ENCODE results near the gene PRUNE2. TPM values are rescaled to one million over a fixed set of nuclear protein-coding genes. Genes with fewer than 3 reads are reported as not detected.
A peak's percentile ranks its signal among the peaks of the same experiment; 100 is the strongest.
"Not testable (repeated sequence)": the region's sequence is repeated elsewhere in the genome, so short reads cannot be mapped to it uniquely, and the experiment has no call there.

PRUNE2 gene, protein sequence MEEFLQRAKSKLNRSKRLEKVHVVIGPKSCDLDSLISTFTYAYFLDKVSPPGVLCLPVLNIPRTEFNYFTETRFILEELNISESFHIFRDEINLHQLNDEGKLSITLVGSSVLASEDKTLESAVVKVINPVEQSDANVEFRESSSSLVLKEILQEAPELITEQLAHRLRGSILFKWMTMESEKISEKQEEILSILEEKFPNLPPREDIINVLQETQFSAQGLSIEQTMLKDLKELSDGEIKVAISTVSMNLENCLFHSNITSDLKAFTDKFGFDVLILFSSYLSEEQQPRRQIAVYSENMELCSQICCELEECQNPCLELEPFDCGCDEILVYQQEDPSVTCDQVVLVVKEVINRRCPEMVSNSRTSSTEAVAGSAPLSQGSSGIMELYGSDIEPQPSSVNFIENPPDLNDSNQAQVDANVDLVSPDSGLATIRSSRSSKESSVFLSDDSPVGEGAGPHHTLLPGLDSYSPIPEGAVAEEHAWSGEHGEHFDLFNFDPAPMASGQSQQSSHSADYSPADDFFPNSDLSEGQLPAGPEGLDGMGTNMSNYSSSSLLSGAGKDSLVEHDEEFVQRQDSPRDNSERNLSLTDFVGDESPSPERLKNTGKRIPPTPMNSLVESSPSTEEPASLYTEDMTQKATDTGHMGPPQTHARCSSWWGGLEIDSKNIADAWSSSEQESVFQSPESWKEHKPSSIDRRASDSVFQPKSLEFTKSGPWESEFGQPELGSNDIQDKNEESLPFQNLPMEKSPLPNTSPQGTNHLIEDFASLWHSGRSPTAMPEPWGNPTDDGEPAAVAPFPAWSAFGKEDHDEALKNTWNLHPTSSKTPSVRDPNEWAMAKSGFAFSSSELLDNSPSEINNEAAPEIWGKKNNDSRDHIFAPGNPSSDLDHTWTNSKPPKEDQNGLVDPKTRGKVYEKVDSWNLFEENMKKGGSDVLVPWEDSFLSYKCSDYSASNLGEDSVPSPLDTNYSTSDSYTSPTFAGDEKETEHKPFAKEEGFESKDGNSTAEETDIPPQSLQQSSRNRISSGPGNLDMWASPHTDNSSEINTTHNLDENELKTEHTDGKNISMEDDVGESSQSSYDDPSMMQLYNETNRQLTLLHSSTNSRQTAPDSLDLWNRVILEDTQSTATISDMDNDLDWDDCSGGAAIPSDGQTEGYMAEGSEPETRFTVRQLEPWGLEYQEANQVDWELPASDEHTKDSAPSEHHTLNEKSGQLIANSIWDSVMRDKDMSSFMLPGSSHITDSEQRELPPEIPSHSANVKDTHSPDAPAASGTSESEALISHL (N-terminal part only)
- 55.3 TPM for total RNA-seq

DNA sequence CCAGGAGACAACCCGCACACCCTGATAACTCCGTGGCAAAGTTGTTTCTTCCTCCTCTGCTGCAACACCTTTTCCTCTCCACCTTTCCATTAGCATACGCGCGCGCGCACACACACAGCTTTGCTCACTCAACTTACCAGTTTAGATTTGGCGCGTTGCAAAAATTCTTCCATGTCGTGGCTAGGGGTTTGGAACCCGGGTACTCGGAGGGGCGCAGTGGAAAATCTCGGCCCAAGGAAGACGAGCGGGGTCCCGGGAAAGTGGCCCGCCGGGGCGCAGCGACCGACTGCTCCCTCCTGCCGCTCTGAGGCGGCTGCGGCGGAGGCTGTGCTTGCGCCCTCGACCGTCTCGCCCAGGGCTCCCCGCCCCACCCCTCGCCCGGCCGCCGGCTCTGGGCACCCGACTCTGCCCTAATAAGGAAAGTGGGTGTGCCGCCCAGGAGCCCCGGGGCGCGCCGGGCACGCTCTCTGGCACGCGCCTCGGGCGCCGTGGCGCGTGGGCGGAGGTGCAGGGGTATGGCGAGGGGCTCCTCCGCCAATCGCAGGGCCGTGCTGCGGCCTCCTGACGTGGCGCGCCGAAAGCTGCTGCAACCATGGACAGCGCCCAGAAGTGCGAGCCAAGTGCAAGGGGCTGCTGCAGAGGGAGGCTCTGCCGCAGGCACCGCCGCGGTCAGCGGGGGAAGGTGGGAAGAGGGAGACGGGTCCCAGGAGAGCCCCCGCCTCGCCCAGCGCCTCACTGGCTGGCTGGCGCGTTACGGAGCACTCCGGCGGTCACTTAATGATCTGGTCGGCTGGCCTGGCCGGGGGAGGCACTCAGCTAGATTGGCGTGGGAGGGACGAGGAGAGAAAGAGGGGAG is at the start of gene PRUNE2:
Gene PRUNE2 (minus strand): TSS at position 324 of the 856 bp plus-strand sequence. CDS start 151 bp downstream, at position 173.
- ATAC-seq = peak; percentile 88
- peak; percentile 62 for DNase-seq (ENCODE audit: low spot score)
- intact Hi-C loops (cut with DNase I) = no loop called here

DNA sequence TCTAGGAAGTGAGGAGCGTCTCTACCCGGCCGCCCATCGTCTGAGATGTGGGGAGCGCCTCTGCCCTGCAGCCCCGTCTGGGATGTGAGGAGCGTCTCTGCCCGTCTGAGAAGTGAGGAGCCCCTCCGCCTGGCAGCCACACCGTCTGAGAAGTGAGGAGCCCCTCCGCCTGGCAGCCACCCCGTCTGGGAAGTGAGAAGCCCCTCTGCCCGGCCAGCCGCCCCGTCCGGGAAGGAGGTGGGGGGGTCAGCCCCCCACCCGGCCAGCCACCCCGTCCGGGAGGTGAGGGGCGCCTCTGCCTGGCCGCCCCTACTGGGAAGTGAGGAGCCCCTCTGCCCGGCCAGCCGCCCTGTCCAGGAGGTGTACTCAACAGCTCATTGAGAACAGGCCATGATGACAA is 49.5 kb upstream of the PRUNE2 start:
- ATAC-seq; DNase-seq (ENCODE audit: low spot score); intact Hi-C loops (cut with DNase I): not testable (repeated sequence)

DNA sequence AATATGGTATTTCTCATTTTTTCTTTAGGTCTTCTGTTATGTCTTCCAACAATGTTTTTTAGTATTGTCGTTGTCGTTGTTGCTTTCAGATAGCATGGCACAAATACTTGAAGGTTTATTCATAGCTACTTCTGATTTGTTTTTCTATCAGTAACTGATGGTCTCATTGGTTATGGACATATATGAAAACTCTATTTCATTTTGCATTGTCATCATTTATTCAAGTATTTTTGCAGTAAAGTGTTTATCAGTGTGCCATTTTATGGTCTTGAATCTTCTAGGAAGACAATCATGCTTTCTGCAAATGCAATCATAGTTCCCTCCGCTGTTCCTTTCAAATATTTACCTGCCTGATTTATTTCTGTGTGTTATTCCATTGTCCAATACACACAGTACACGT is 44.0 kb upstream of the PRUNE2 start:
- intact Hi-C loops (cut with DNase I) = no loop called here
- ATAC-seq = no peak
- DNase-seq (ENCODE audit: low spot score) = no peak

DNA sequence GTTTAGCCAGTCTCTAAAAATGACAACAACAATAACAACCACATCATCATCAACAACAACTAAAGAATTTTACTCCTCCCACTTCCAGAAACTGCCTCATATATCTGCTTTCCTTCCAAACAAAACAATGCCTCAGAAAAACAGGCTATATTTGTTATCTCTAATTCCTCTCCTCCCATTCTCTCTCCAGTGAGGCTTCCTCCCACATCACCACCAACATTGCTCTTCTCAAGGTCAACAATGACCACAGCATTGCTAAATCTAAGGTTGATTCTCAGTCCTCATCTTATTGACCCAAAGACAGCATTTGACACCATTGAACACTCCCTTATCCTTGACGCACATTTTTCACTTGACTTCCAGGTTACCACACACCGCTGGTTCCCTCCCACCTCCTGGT is 38.1 kb upstream of the PRUNE2 start:
- DNase-seq (ENCODE audit: low spot score) = no peak
- intact Hi-C loops (cut with DNase I) = no loop called here
- no peak for ATAC-seq

DNA sequence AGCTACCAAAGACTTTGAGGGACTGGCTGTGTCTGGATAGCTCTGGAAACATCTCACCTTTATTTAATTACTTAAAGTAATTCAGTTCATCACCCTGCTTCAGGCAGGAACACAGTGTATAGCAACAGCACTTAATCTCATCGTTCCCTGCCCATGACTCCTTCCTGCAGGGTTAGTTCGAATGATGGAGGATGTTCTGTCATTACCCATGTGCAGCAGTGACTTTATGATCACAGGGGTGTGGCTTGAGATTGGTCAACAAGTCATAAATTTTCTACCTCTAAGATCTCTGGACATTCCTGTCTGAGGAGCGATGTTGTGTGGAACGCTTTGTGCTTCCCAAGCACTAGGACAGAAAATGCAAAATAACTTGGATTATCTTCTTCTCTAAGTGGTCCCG is 37.1 kb upstream of the PRUNE2 start:
- intact Hi-C loops (cut with DNase I) = no loop called here
- ATAC-seq (no peak), DNase-seq (ENCODE audit: low spot score) (no peak)

DNA sequence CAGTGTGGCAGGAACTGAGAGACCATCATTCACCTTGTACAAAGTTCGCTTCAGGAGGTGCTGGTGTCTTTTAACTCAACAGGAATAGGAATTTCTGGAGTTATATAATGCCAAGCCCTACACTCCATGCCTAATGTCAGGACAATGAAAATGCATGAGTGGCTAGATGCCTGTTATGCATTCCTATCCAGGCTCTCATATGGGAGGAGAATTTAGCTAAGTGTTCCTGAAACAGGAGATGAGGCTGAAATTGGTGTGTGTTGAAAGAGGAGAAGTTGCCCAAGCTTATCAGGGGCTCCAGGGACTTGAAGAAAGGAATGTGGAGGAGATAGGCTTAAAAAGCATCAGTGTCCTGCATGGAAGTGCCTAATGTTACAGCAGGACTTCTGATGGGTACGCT is 26.8 kb upstream of the PRUNE2 start:
- no peak for ATAC-seq
- DNase-seq (ENCODE audit: low spot score) = no peak
- intact Hi-C loops (cut with DNase I) = no loop called here

DNA sequence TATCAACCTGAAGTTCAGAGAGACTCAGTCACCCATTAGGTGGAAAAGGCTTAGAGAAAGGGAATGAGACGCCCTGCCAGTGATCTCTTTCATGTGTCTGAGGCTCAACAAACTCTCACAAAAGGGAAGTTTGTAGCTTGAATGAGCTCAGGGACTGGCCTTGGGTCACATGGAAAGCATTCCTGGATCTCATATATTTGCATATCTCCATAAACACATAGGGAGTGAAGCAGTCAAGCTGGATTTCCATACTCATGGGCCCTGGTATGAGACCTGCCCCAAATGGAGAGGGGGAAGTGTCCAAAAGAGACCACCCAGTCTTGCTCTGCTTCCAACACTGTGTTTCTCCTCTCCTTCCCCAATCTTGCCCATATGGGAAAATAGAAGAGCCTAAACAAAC is 26.4 kb upstream of the PRUNE2 start:
- no peak for ATAC-seq
- DNase-seq (ENCODE audit: low spot score) = no peak
- intact Hi-C loops (cut with DNase I) = no loop called here

DNA sequence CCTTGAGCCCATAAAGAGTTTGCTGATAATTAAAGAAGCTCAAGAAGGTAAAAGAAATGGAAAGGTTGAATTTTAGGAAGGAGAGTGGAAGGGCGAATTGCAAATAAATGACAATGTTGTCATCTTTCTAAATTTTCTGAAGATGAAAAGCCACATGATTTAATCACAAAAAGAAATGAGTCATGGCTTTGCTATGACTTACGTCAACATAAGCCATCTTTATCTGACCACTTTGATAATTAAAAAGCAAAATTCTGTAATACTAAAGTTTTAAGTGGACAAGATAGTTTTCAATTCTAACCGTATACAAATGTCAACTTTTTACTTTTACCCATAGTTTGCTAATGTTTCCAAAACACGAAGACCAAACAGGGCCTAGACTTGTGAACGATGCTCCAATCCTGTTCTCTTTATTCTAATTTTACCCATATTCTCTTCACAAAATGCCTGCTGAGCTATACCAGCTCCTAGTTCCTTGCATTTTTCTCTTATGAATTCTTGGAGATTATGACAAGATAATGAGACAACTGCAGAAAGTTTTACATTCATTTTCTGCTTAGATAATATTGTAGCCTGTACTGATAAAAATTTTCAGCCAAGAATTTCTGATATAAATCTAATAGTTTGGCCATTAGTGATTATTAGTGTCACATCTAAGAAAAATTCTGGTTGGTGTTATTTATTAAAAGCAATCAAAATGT is 21.8 kb upstream of the PRUNE2 start:
- ATAC-seq = no peak
- intact Hi-C loops (cut with DNase I) = no loop called here
- no peak for DNase-seq (ENCODE audit: low spot score)

DNA sequence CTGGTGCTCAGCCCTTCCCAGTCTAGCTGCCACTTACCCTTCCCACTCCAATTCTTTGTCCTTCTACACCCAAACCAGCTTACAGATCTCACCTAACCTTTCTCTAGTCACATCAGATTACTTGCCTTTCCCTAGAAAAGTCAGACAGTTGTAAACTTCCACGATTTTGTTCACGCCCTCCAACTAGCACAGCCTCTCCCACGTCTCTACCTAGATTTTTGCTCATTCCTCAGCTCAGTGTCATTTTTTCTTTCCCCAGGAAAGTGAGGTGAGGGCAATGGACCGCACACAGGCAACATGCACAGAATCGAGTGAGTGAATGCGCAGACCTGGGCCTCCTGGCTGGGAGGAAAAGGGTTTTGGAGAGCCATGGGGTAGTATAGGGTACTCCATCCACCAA is 20.9 kb upstream of the PRUNE2 start:
- intact Hi-C loops (cut with DNase I) = no loop called here
- no peak for ATAC-seq
- DNase-seq (ENCODE audit: low spot score) = no peak

DNA sequence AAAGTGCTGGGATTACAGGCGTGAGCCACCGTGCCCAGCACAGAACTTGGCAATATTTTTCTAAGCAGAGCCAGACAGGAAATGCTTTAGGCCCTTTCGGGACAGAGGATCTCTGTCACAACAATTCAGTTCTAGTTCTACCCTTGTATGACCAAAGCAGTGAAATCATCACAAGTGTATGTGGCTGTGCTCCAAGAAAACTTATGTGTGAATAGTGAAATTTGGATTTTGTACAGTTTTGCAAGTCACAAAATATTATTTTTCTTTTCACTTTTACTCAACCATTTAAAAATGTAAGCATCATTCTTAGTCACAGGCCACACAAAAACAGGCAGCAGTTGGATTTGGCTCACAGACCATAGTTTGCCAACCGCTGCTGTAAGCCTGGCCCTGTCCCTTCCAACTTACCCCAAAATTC is 20.4 kb upstream of the PRUNE2 start:
- ATAC-seq (no peak), DNase-seq (ENCODE audit: low spot score) (no peak)
- intact Hi-C loops (cut with DNase I) = no loop called here

DNA sequence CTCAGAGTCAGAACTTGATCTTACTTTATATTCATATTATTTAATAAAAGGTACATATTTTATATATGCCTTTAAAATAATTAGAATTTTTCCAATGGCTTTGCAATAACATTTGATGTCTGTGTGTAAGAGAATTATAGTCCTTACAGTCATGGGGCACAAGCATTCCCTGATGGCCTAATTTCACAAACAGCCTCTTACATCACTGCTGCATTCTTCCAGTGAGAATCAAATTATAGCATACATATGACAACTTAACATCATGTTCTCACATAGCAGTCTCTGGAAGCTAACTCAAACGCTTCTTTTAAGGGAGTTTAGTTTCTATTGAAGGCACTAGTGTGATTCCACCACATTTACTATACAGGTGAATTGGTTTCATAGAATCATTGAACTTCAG is 15.3 kb upstream of the PRUNE2 start:
- DNase-seq (ENCODE audit: low spot score) = no peak
- intact Hi-C loops (cut with DNase I) = no loop called here
- ATAC-seq = no peak

DNA sequence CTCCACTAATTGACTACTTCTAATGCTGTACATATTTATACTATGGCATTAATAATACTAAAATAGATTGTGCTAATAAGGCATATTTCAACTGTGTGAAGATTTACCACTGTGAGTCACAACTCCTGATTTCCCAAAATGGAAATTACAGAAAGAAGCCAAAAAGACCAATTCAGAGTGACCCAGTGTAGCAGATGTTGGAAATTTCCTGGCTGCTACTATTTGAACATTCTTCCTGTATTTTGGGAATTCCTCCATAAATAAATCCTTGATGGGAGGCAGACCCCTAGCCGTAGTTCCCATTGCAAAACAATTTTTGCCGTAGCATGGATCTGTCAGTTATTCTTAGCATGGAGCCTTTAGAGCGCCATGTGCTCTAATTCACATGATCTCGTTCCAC is 11.4 kb upstream of the PRUNE2 start:
- intact Hi-C loops (cut with DNase I) = no loop called here
- DNase-seq (ENCODE audit: low spot score) (no peak), ATAC-seq (no peak)

DNA sequence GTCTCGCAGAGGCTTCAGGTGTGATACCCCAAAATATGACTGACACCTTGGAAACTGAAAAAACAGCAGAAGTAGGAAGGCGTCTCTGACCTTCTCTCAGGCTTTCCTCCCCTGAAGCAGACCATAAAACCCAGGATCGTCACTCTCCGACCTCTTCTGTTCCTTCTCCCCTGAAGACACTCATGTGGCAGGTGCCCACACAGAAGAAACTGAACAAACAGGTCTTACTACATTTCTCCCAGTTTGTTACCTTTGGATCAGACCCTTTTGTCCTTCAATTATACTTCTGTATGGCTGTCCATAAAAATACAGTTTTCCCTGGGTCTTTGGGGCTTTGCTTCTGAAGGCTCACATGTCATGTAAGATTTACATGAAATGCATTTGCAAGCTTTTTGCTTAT is 10.3 kb upstream of the PRUNE2 start:
- ATAC-seq (no peak), DNase-seq (ENCODE audit: low spot score) (no peak)
- intact Hi-C loops (cut with DNase I) = no loop called here

DNA sequence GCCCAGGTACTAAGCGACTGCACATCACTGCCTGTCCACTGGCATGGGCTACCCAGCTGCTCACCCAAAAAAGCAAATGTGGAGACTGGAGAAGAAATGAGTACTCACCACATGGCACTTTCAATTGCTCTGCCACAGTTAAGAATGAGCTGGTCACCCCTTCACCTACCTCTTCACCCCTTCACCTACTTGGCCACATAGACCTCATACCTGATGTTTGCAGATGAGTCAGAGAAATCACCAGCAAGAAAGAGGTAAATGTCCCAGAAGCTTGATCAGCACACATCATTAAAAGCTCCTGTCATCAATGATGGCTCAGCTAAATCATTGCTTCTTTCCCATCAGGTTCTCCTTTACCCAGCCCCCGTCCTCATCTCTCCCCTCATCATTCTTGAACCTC is 7.6 kb upstream of the PRUNE2 start:
- ATAC-seq (no peak), DNase-seq (ENCODE audit: low spot score) (no peak)
- intact Hi-C loops (cut with DNase I) = no loop called here

DNA sequence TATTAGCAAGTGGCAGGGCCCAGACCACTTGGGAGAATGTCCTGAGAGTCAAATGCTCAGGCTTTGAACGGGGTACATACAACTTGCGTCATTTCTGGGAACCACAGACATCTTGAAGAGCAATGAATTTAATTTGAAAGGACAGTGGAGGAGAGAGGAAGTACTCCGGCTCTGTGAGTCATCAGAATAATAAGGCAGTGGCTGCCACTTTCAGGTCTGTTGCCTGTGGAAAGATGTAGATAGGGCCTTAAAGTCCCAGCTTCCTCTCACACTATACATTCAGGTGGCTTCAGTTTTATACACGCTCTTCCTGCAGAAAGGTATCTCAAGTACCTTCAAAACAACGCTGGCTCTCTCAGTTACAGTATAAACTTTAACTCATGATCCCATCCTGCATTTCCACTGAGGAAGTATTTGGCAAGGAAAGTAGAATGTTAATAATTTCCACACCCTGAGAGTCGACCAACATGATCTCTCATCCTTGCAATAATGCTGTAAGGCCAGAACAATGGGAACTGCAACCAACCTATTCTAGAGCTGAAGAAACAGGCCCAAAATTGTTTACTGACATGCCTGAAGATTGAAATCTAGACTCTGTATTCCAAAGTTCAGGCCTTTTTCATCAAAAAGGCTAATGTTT is 6.8 kb upstream of the PRUNE2 start:
- intact Hi-C loops (cut with DNase I) = no loop called here
- DNase-seq (ENCODE audit: low spot score) = no peak
- no peak for ATAC-seq

DNA sequence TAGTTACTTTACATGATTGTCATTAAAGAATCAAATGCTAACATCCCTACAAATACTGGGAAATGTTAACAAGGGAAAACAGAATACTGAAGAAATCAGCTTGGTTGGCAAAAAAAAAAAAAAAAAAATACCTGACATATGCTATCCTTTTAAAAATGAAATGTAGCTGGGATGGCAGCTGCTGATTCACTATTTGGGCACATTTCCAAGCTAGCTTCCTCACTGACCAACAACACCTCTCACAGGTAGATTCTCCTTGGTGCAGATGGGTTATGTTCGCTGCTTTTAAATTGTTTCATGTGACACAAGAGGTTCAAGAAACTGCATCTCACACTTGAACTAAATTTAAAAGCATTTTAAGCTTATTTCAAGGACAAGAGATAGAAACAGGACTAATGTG is 6.1 kb upstream of the PRUNE2 start:
- intact Hi-C loops (cut with DNase I) = no loop called here
- DNase-seq (ENCODE audit: low spot score) = no peak
- ATAC-seq = no peak

DNA sequence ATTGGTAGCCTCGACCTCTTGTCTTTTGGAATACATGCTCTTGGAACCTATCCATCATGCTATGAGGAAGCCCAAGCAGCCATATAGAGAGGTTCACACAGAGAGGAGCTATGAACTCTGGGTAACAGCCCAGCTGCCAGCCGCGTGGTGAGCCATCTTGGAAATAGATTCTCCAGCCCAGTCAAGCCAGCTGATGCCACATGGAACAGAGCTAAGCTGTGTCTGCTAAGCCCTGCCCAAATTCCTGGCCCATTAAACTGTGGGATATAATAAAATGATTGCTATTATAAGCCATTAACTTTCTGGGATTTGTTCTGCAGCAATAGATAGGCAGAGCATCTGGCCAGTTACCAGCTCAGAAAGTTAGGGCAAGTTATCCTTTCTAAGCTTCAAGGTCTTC is 4.9 kb upstream of the PRUNE2 start:
- no peak for ATAC-seq
- intact Hi-C loops (cut with DNase I) = no loop called here
- no peak for DNase-seq (ENCODE audit: low spot score)

DNA sequence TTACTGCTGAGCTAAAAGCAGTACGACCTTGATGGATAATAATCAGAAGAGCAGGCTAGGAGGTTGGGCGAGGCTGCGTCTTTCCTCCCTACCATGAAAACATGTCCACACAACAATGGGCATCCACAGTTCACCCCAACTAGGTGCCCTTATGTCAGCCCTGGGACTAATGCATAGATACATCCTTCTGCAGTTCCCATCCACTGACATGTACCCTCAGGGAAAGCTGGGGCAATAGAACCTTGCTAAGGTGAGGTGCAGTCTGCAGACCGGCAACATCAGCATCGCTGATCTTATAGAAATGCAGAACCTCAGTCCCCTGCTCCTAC is 697 bp upstream of the PRUNE2 start:
- intact Hi-C loops (cut with DNase I) = no loop called here
- DNase-seq (ENCODE audit: low spot score) (no peak), ATAC-seq (no peak)

Measured in sciatic nerve (tissue), 2 donors.